ENCODE results near the gene CYTH1. TPM values are rescaled to one million over a fixed set of nuclear protein-coding genes. Genes with fewer than 3 reads are reported as not detected.

The CYTH1 gene
- total RNA-seq, 2 experiments from 2014 or later: 73.0 to 148 TPM

- DNase-seq (ENCODE audit: low spot score): no peak
- Histone ChIP-seq H3K4me2 (ENCODE audit: low read length) (no peak overlapping the region), H4K20me1 (ENCODE audit: insufficient read depth, low read length) (no peaks in the 10 kb centered on the region), H3K9me3 (ENCODE audit: low read length) (no peaks in the 10 kb centered on the region), H3K27ac (ENCODE audit: low read depth, low read length, poor library complexity, severe bottlenecking) (no peak overlapping the region), H3K36me3 (ENCODE audit: insufficient read depth, low read length) (peaks cover 32% of the 10 kb centered on the region), H2AFZ (ENCODE audit: low read length) (no peak overlapping the region), H3K4me3 (ENCODE audit: low read depth, low read length, poor library complexity, severe bottlenecking) (no peak overlapping the region), H3K4me1 (ENCODE audit: insufficient read depth, low read length, poor library complexity, severe bottlenecking) (no peaks in the 10 kb centered on the region), H3K9me2 (ENCODE audit: insufficient read depth, low read length) (no peaks in the 10 kb centered on the region), H3K79me2 (ENCODE audit: insufficient read depth, low read depth, low read length) (no peaks in the 10 kb centered on the region)
- TF ChIP-seq CTCF (conservative IDR thresholded peaks at IDR 0.05; ENCODE audit: low read length): no peak
- TF ChIP-seq EZH2phosphoT487 (IDR thresholded peaks at IDR 0.05; ENCODE audit: borderline replicate concordance, low read depth, low read length): no peak
- intact Hi-C loops (cut with micrococcal nuclease; ENCODE audit: unreplicated experiment): no loop called here
- CTCF ChIA-PET (ENCODE audit: unreplicated experiment): interaction anchor here (0.5 to 0.6 kb wide), 2 partner anchors 42 to 558 kb away, joined by 3 to 6 read pairs; no protein-coding TSS in a partner anchor
- POLR2A ChIA-PET: interaction anchor here (0.7 to 0.9 kb wide), 3 partner anchors 15 to 175 kb away, joined by 3 read pairs; no protein-coding TSS in a partner anchor
- no TSS peak for BruUV-seq (replicated peaks)
These were observed 7.6 kb upstream of the CYTH1 start for GRCh38 chr17:78789663-78790181.

DNA sequence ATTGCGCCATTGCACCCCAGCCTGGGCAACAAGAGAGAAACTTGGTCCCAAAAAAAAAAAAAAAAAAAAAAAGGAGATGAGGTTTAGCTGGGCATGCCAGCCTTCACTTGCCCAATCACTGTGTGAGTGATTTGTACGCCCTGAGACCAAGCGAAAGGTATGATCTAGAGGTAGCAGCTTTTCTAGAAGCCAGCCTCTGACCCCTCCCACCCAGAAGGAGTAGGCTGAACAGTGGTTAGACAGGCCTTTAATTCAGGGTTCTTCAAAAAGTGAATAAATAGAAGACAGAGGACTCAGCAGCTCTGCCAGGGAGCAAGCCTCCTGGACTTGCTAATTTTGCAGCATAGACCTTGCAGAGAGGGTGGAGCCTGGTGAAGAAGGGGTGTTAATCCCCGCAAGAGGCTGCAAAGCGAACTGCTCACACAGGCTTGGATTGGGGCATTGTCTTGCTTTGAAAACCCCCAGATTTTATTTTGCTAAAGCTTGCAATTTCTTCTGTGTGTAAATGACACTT is 7.1 kb upstream of the CYTH1 start:
- Histone ChIP-seq H3K9me3 (ENCODE audit: low read length) (no peaks in the 10 kb centered on the region), H2AFZ (ENCODE audit: low read length) (no peak overlapping the region), H3K4me1 (ENCODE audit: insufficient read depth, low read length, poor library complexity, severe bottlenecking) (no peaks in the 10 kb centered on the region), H3K79me2 (ENCODE audit: insufficient read depth, low read depth, low read length) (no peaks in the 10 kb centered on the region), H3K9me2 (ENCODE audit: insufficient read depth, low read length) (no peaks in the 10 kb centered on the region), H3K4me3 (ENCODE audit: low read depth, low read length, poor library complexity, severe bottlenecking) (no peak overlapping the region), H4K20me1 (ENCODE audit: insufficient read depth, low read length) (no peaks in the 10 kb centered on the region), H3K27ac (ENCODE audit: low read depth, low read length, poor library complexity, severe bottlenecking) (no peak overlapping the region), H3K36me3 (ENCODE audit: insufficient read depth, low read length) (peaks cover 27% of the 10 kb centered on the region), H3K4me2 (ENCODE audit: low read length) (no peak overlapping the region)
- POLR2A ChIA-PET: no interaction called here
- no peak for DNase-seq (ENCODE audit: low spot score)
- TF ChIP-seq CTCF (conservative IDR thresholded peaks at IDR 0.05; ENCODE audit: low read length): no peak
- TF ChIP-seq EZH2phosphoT487 (IDR thresholded peaks at IDR 0.05; ENCODE audit: borderline replicate concordance, low read depth, low read length): no peak
- CTCF ChIA-PET (ENCODE audit: unreplicated experiment): interaction anchor here (0.5 to 0.6 kb wide), 2 partner anchors 43 to 557 kb away, joined by 3 to 6 read pairs; no protein-coding TSS in a partner anchor
- intact Hi-C loops (cut with micrococcal nuclease; ENCODE audit: unreplicated experiment): no loop called here
- BruUV-seq (replicated peaks): no TSS peak

GRCh38 chr17:78788451-78788850 is 6.4 kb upstream of the CYTH1 start:
- Histone ChIP-seq H4K20me1 (ENCODE audit: insufficient read depth, low read length) (no peaks in the 10 kb centered on the region), H3K36me3 (ENCODE audit: insufficient read depth, low read length) (peaks cover 20% of the 10 kb centered on the region), H3K4me3 (ENCODE audit: low read depth, low read length, poor library complexity, severe bottlenecking) (no peak overlapping the region), H3K79me2 (ENCODE audit: insufficient read depth, low read depth, low read length) (no peaks in the 10 kb centered on the region), H2AFZ (ENCODE audit: low read length) (no peak overlapping the region), H3K27ac (ENCODE audit: low read depth, low read length, poor library complexity, severe bottlenecking) (no peak overlapping the region), H3K9me2 (ENCODE audit: insufficient read depth, low read length) (no peaks in the 10 kb centered on the region), H3K4me2 (ENCODE audit: low read length) (no peak overlapping the region), H3K9me3 (ENCODE audit: low read length) (no peaks in the 10 kb centered on the region), H3K4me1 (ENCODE audit: insufficient read depth, low read length, poor library complexity, severe bottlenecking) (no peaks in the 10 kb centered on the region)
- CTCF ChIA-PET (ENCODE audit: unreplicated experiment): no interaction called here
- DNase-seq (ENCODE audit: low spot score): no peak
- no TSS peak for BruUV-seq (replicated peaks)
- POLR2A ChIA-PET: no interaction called here
- TF ChIP-seq EZH2phosphoT487 (IDR thresholded peaks at IDR 0.05; ENCODE audit: borderline replicate concordance, low read depth, low read length) (no peak), CTCF (conservative IDR thresholded peaks at IDR 0.05; ENCODE audit: low read length) (no peak)
- intact Hi-C loops (cut with micrococcal nuclease; ENCODE audit: unreplicated experiment): no loop called here

All from OCI-LY7 (cell line).